HL-60 (cell line): ENCODE data around the gene DENND1B.

Source experiments
- DNase-seq, 2 experiments: peaks; one replicate each; pipeline ENCODE4 v3.0.0-alpha.2; 2010 to 2020; ENCODE audit warnings: low read depth in 1 of 2, low spot score in 1 of 2
- H3K27ac ChIP-seq: fragments of 250-450 bp; sonication (Bioruptor Pico); replicated peaks from 2 replicates; pipeline ENCODE4 v1.5.1; 2020; ENCODE audit warnings: mild to moderate bottlenecking, moderate library complexity
- H3K27me3 ChIP-seq: fragments of 250-450 bp; sonication (Bioruptor Pico); 2 replicates; pipeline ENCODE4 v1.5.1; 2021; ENCODE audit warnings: mild to moderate bottlenecking, moderate library complexity; ENCODE audit not compliant: insufficient read depth, poor library complexity, severe bottlenecking
- H3K4me3 ChIP-seq: replicated peaks from 2 replicates; pipeline ENCODE4 v1.5.1; 2011; ENCODE audit warnings: mild to moderate bottlenecking, control low read depth, low read length; ENCODE audit not compliant: insufficient read depth
- GABPA ChIP-seq: IDR thresholded peaks from 2 replicates; pipeline ENCODE4 v1.6.1; 2012; ENCODE audit warnings: low read depth
- POLR2AphosphoS5 ChIP-seq: IDR thresholded peaks from 2 replicates; pipeline ENCODE4 v1.6.1; 2012; ENCODE audit warnings: low read depth
- REST ChIP-seq: IDR thresholded peaks from 2 replicates; pipeline ENCODE4 v1.6.1; 2012; ENCODE audit warnings: low read depth; ENCODE audit not compliant: insufficient replicate concordance
- SPI1 ChIP-seq: IDR thresholded peaks from 2 replicates; pipeline ENCODE4 v1.6.1; 2012; ENCODE audit warnings: low read depth, mild to moderate bottlenecking, borderline replicate concordance
- TF ChIP-seq, protein P1 (sequence below): IDR thresholded peaks from one replicate; pipeline ENCODE4 v1.5.1; 2011; ENCODE audit warnings: low read length, control low read depth, inconsistent platforms; ENCODE audit not compliant: insufficient read depth

The DENND1B gene

GRCh38 chr1:197769287-197769686 lies 6.0 kb downstream of the DENND1B start:
- no peaks in the 10 kb centered on the region for H3K27me3 ChIP-seq
- no peak overlapping the region for H3K27ac ChIP-seq
- H3K4me3 ChIP-seq = no peak overlapping the region
- no peak for TF ChIP-seq GABPA
- TF ChIP-seq, protein P1, sequence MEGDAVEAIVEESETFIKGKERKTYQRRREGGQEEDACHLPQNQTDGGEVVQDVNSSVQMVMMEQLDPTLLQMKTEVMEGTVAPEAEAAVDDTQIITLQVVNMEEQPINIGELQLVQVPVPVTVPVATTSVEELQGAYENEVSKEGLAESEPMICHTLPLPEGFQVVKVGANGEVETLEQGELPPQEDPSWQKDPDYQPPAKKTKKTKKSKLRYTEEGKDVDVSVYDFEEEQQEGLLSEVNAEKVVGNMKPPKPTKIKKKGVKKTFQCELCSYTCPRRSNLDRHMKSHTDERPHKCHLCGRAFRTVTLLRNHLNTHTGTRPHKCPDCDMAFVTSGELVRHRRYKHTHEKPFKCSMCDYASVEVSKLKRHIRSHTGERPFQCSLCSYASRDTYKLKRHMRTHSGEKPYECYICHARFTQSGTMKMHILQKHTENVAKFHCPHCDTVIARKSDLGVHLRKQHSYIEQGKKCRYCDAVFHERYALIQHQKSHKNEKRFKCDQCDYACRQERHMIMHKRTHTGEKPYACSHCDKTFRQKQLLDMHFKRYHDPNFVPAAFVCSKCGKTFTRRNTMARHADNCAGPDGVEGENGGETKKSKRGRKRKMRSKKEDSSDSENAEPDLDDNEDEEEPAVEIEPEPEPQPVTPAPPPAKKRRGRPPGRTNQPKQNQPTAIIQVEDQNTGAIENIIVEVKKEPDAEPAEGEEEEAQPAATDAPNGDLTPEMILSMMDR = no peak
- no peak for TF ChIP-seq POLR2AphosphoS5
- TF ChIP-seq SPI1 = no peak
- no peak for TF ChIP-seq REST
- no peak for DNase-seq

DNA sequence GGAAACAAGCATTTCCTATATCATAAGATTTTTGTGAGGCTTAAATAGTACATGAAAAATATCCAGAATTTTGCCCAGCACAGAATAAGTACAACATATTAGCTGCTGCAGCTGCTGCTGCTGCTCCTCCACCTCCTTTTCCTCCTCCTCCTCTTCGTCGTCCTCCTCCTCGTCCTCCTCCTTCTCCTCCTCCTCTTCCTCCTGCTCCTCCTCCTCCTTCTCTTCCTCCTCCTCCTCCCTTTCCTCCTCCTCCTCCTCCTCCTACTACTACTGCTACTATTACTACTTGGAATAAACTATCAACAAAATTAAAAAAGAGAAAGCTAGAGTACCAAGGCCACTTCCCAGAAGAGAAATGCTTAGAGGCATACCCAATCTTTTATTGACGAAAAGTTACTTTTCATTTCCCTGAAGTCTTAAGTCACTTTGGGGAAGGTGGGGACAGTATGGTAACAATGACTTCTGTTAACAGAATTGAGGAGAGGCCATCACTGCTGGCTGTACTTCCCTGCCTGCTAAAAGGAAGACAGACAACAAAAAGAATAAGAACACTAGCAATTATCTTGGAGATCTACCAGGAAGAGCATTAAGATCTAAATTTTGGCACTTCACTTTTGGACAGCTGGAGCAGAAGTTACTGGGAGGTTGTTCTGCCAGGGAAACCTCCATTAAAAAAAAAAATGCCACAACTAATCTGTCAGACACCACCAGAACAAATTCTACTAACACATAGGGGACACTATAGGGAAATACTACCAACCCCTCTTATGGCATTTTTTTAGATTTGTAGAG lies 7.1 kb downstream of the DENND1B start:
- TF ChIP-seq SPI1 = no peak
- TF ChIP-seq, protein P1 = no peak
- no peak for TF ChIP-seq GABPA
- TF ChIP-seq POLR2AphosphoS5 = no peak
- TF ChIP-seq REST = no peak
- H3K4me3 ChIP-seq = no peak overlapping the region
- H3K27ac ChIP-seq = no peak overlapping the region
- H3K27me3 ChIP-seq = no peaks in the 10 kb centered on the region
- DNase-seq = no peak

DNA sequence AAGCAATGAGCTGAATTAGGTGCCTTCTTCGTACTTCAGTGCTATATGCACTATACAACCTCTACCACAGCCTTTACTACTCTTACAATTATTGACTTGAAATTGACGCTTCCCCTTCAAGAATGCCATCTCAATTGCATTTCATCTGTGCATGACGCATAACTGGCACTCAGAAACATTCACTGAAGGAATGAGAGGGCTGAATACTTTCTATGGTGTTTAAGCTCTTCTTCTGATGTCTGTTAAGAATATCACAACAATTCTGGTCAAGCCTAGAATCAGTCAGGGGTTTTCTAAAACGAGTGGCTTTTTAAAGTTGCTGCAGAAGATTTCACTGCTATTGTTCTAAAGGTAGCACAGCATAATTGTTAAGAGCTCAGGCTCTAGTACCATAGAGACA lies 11.5 kb downstream of the DENND1B start:
- H3K4me3 ChIP-seq = no peak overlapping the region
- no peaks in the 10 kb centered on the region for H3K27me3 ChIP-seq
- DNase-seq = no peak
- TF ChIP-seq, protein P1 = no peak
- TF ChIP-seq SPI1 = no peak
- TF ChIP-seq GABPA = no peak
- no peak for TF ChIP-seq REST
- TF ChIP-seq POLR2AphosphoS5 = no peak
- 0 out of 2 replicates have a peak overlapping the region, but pooled peaks have one; percentile 9 for H3K27ac ChIP-seq
